Esophagus squamous epithelium (tissue), 5 donors: ENCODE results near the gene SPEN. TPM values are rescaled to one million over a fixed set of nuclear protein-coding genes. Genes with fewer than 3 reads are reported as not detected.
A peak's percentile ranks its signal among the peaks of the same experiment; 100 is the strongest.

Source experiments
- DNase-seq: peaks from one replicate; lab custom pipeline; 2025; lab: John Stamatoyannopoulos, UW
- H3K27ac ChIP-seq, 4 donors: fragments of 200-600 bp; sonication (generic); one replicate each; pipeline ENCODE4 v1.5.1; 2016 to 2019; ENCODE audit warnings: mild to moderate bottlenecking in 1 of 4
- H3K27me3 ChIP-seq, 4 donors: fragments of 200-600 bp; sonication (generic); 1 replicate in 3 of 4; 2 replicates in 1 of 4; pipeline versions ENCODE4 v1.5.1 to v1.6.0; 2017 to 2021; ENCODE audit warnings: antibody characterized with exemption in 1 of 4
- H3K36me3 ChIP-seq, 3 donors: fragments of 200-600 bp; sonication (generic); one replicate each; pipeline ENCODE4 v1.5.1; 2016 to 2019
- H3K4me1 ChIP-seq, 3 donors: fragments of 200-600 bp; sonication (generic); one replicate each; pipeline ENCODE4 v1.5.1; 2017 to 2019
- H3K4me3 ChIP-seq, 4 donors: fragments of 200-600 bp; sonication (generic); 1 replicate in 3 of 4; 2 replicates in 1 of 4; pipeline ENCODE4 v1.5.1; 2016 to 2019; ENCODE audit warnings: mild to moderate bottlenecking in 2 of 4, moderate library complexity in 1 of 4
- H3K9me3 ChIP-seq, 3 donors: fragments of 200-600 bp; sonication (generic); one replicate each; pipeline ENCODE4 v1.5.1; 2016 to 2019
- POLR2A ChIP-seq, 4 donors: fragments of 450-650 bp; IDR thresholded peaks; one replicate each; pipeline ENCODE4 v1.6.1; 2017; ENCODE audit warnings: antibody characterized with exemption in 4 of 4, mild to moderate bottlenecking in 4 of 4, moderate library complexity in 3 of 4
- WGBS, 2 donors: methylation state at CpG; one replicate each; pipeline ENCODE4 v1.1.5; 2018; 5-methylcytosine and 5-hydroxymethylcytosine counted together
- intact Hi-C: fragments of 100-400 bp; cut with DNase I; formaldehyde crosslinking; loops from one replicate; pipeline ENCODE4 v1.15.0; 2022
- total RNA-seq, 4 donors: library from RNA; depleted of rRNA; stranded (reverse); fragments of >200 nt; gene quantifications; one replicate each; pipeline ENCODE4 v1.1.0, GENCODE V29; 2016
- TF ChIP-seq, protein P1 (sequence below), 6 experiments: fragments of 450-650 bp in 4 of 6; fragments of 200-600 bp in 2 of 6; sonication (generic) in 2 of 6; IDR thresholded peaks; one replicate each; pipeline ENCODE4 v1.5.1; 2016 to 2019; ENCODE audit warnings: antibody characterized with exemption in 6 of 6, mild to moderate bottlenecking in 4 of 6, moderate library complexity in 4 of 6
- donor health status: DM: yes; HTN: yes; CAD: no.

Gene SPEN
- total RNA-seq, 4 donors from 2014 or later, result 22.4 to 36.0 (median 30.5) TPM

DNA sequence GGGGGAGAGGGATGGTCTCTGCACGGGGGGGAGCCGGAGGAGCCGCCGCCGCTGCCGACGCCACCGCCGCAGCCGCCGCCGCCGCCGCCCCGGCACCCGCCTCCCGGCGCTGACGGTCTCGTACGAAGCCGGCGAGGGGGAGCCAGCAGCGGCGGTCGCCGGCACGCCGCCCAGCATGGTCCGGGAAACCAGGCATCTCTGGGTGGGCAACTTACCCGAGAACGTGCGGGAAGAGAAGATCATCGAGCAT, 311 bp downstream of the SPEN start:
- DNase-seq, result no peak
- intact Hi-C loops, result no loop called here
- peaks cover 0 to 1% (median 0%) of the 10 kb centered on the region in 3 donors for H3K36me3 ChIP-seq
- H3K4me3 ChIP-seq, result peak overlapping the region; percentile 63 to 98 (median 84)
- no CpG with 5 or more reads among the region's 34 CpGs for WGBS, 2 donors
- peak overlapping the region; percentile 96 to 99 (median 98) for H3K27ac ChIP-seq
- H3K27me3 ChIP-seq, result no peaks in the 10 kb centered on the region
- H3K9me3 ChIP-seq, result no peaks in the 10 kb centered on the region
- peaks cover 27 to 71% (median 33%) of the 10 kb centered on the region in 3 donors for H3K4me1 ChIP-seq
- TF ChIP-seq POLR2A (IDR thresholded peaks at IDR 0.05), result peak in 1 of 4 donors; percentile 60
- TF ChIP-seq, protein P1, sequence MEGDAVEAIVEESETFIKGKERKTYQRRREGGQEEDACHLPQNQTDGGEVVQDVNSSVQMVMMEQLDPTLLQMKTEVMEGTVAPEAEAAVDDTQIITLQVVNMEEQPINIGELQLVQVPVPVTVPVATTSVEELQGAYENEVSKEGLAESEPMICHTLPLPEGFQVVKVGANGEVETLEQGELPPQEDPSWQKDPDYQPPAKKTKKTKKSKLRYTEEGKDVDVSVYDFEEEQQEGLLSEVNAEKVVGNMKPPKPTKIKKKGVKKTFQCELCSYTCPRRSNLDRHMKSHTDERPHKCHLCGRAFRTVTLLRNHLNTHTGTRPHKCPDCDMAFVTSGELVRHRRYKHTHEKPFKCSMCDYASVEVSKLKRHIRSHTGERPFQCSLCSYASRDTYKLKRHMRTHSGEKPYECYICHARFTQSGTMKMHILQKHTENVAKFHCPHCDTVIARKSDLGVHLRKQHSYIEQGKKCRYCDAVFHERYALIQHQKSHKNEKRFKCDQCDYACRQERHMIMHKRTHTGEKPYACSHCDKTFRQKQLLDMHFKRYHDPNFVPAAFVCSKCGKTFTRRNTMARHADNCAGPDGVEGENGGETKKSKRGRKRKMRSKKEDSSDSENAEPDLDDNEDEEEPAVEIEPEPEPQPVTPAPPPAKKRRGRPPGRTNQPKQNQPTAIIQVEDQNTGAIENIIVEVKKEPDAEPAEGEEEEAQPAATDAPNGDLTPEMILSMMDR (IDR thresholded peaks at IDR 0.05), result no peak

- no peak for TF ChIP-seq POLR2A (IDR thresholded peaks at IDR 0.05)
- TF ChIP-seq, protein P1 (IDR thresholded peaks at IDR 0.05), result no peak
- WGBS, 2 donors, result 0 to 1% methylated on average over 26 to 35 of the region's 104 CpGs
- peaks cover 0 to 6% (median 0%) of the 10 kb centered on the region in 3 donors for H3K36me3 ChIP-seq
- intact Hi-C loops, result no loop called here
- no peaks in the 10 kb centered on the region for H3K9me3 ChIP-seq
- peak overlapping the region; percentile 96 to 99 (median 98) for H3K27ac ChIP-seq
- peak overlapping the region; percentile 63 to 98 (median 84) for H3K4me3 ChIP-seq
- H3K27me3 ChIP-seq, result no peaks in the 10 kb centered on the region
- peaks cover 27 to 76% (median 38%) of the 10 kb centered on the region in 3 donors for H3K4me1 ChIP-seq
- no peak for DNase-seq
Observed at GRCh38 chr1:15848143-15848928, 829 bp downstream of the SPEN start.

GRCh38 chr1:15848929-15849774, 1.6 kb downstream of the SPEN start:
- Histone ChIP-seq H3K4me3 (peak overlapping the region; percentile 63 to 98 (median 84)), H3K27me3 (no peaks in the 10 kb centered on the region), H3K27ac (peak overlapping the region; percentile 96 to 99 (median 98)), H3K4me1 (peaks cover 27 to 77% (median 36%) of the 10 kb centered on the region in 3 donors), H3K9me3 (no peaks in the 10 kb centered on the region), H3K36me3 (peaks cover 0 to 7% (median 0%) of the 10 kb centered on the region in 3 donors)
- intact Hi-C loops, result no loop called here
- DNase-seq, result peak; percentile 14
- TF ChIP-seq, protein P1 (IDR thresholded peaks at IDR 0.05), result peak in 3 of 6 experiments; percentile 17 to 33 (median 21)
- TF ChIP-seq POLR2A (IDR thresholded peaks at IDR 0.05), result peak in 2 of 4 donors; percentile 70 to 72
- 1% methylated on average over 24 to 32 of the region's 44 CpGs for WGBS, 2 donors

DNA sequence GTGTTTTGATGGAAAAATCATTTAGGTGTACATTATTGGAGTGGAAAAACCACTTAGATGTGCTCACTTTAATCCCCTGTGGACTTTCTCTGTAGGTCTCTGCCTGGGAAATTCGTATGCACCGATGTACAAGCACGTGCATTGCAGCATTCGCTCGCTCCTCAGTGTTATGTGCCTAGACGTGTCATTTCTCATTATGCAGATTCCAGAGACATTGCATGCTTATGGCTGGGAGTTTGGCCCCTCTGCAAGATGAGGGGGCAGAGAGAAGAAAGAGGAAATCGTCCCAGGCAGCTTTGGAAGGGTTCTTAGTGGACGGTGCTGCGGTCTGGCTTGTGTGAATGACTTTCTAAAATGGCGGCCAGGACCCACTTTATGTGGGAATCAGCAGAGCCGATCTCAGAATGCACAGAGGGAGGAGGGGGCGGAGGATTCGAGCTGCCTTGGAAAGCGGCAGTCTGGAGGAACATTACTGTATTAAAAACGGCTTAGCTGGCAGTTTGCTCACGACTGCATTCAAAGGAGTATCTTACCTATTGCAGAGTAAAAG, 2.3 kb downstream of the SPEN start:
- TF ChIP-seq, protein P1 (IDR thresholded peaks at IDR 0.05), result no peak
- TF ChIP-seq POLR2A (IDR thresholded peaks at IDR 0.05), result no peak
- Histone ChIP-seq H3K36me3 (peaks cover 0 to 7% (median 0%) of the 10 kb centered on the region in 3 donors), H3K4me1 (peaks cover 27 to 77% (median 35%) of the 10 kb centered on the region in 3 donors), H3K9me3 (no peaks in the 10 kb centered on the region), H3K4me3 (peak overlapping the region; percentile 63 to 98 (median 84)), H3K27me3 (no peaks in the 10 kb centered on the region), H3K27ac (peak overlapping the region; percentile 96 to 99 (median 98))
- 0 to 1% methylated on average over 14 to 16 of the region's 16 CpGs for WGBS, 2 donors
- intact Hi-C loops, result no loop called here
- no peak for DNase-seq
